Activated CD4-positive, alpha-beta T cell treated with anti-CD3 and anti-CD28 coated beads for 36 hours (primary cell): ENCODE measurements around the gene SORBS2. TPM values are rescaled to one million over a fixed set of nuclear protein-coding genes. Genes with fewer than 3 reads are reported as not detected.

Experiments
- ATAC-seq: fragments of 200-7000 bp; cut with Tn5 transposase; one replicate; pipeline ENCODE4 v1.10.0; 2021; ENCODE audit warnings: mild to moderate bottlenecking, moderate library complexity
- CTCF ChIA-PET: fragments of 350-600 bp; sonication (Branson Sonifier 250); formaldehyde crosslinking; loops from one replicate; lab custom pipeline; 2021; ENCODE audit warnings: antibody characterized with exemption; lab: Charles Lee
- POLR2A ChIA-PET: fragments of 350-600 bp; sonication (Branson Sonifier 250); formaldehyde crosslinking; loops from one replicate; lab custom pipeline; 2021; ENCODE audit warnings: antibody characterized with exemption, inconsistent platforms; lab: Charles Lee
- DNase-seq: peaks from one replicate; pipeline ENCODE4 v3.0.0-alpha.2; 2020
- H3K27ac Mint-ChIP-seq: one replicate; pipeline ENCODE4 v1.8.0; 2021; ENCODE audit warnings: mixed read lengths
- H3K27me3 Mint-ChIP-seq: one replicate; pipeline ENCODE4 v1.8.0; 2021; ENCODE audit warnings: mixed read lengths
- H3K36me3 Mint-ChIP-seq: one replicate; pipeline ENCODE4 v1.8.0; 2021; ENCODE audit warnings: low read depth, mixed read lengths
- H3K4me1 Mint-ChIP-seq: one replicate; pipeline ENCODE4 v1.8.0; 2021; ENCODE audit warnings: mixed read lengths
- H3K4me3 Mint-ChIP-seq: one replicate; pipeline ENCODE4 v1.8.0; 2021; ENCODE audit warnings: mild to moderate bottlenecking, moderate library complexity, mixed read lengths
- H3K9me3 Mint-ChIP-seq: one replicate; pipeline ENCODE4 v1.8.0; 2021; ENCODE audit warnings: low read depth, mixed read lengths
- intact Hi-C, 2 experiments: fragments of 100-400 bp; cut with DNase I in 1 of 2; cut with micrococcal nuclease in 1 of 2; formaldehyde crosslinking; loops; one replicate each; pipeline versions ENCODE4 v1.14.2 to v1.15.1; 2022 to 2024; cut with DNase I, micrococcal nuclease
- total RNA-seq, 2 experiments: library from RNA; stranded (reverse); gene quantifications; one replicate each; pipeline ENCODE4 v1.2.3, GENCODE V29; 2021

Gene SORBS2
- total RNA-seq, 2 experiments from 2014 or later = not detected

GRCh38 chr4:185552254-185552653, 259.7 kb downstream of the SORBS2 start:
- H3K4me1 Mint-ChIP-seq = no peaks in the 10 kb centered on the region
- POLR2A ChIA-PET = no interaction called here
- no peak overlapping the region for H3K4me3 Mint-ChIP-seq
- no peaks in the 10 kb centered on the region for H3K36me3 Mint-ChIP-seq
- CTCF ChIA-PET = no interaction called here
- no peaks in the 10 kb centered on the region for H3K9me3 Mint-ChIP-seq
- ATAC-seq = no peak
- DNase-seq = no peak
- intact Hi-C loops = no loop called here
- no peak overlapping the region for H3K27ac Mint-ChIP-seq
- peaks cover 15% of the 10 kb centered on the region for H3K27me3 Mint-ChIP-seq

GRCh38 chr4:185550933-185551332, 261.1 kb downstream of the SORBS2 start:
- Mint-ChIP-seq H3K27ac (no peak overlapping the region), H3K36me3 (no peaks in the 10 kb centered on the region), H3K27me3 (peaks cover 8% of the 10 kb centered on the region), H3K4me3 (no peak overlapping the region), H3K4me1 (no peaks in the 10 kb centered on the region), H3K9me3 (no peaks in the 10 kb centered on the region)
- ChIA-PET CTCF (interaction anchor here (0.6 kb wide), 1 partner anchor 29 kb away, joined by 4 read pairs; no protein-coding TSS in a partner anchor), POLR2A (no interaction called here)
- DNase-seq = no peak
- ATAC-seq = no peak
- intact Hi-C loops = no loop called here

- intact Hi-C loops = no loop called here
- no peaks in the 10 kb centered on the region for H3K9me3 Mint-ChIP-seq
- DNase-seq = no peak
- H3K27me3 Mint-ChIP-seq = peaks cover 3% of the 10 kb centered on the region
- H3K4me3 Mint-ChIP-seq = no peak overlapping the region
- no peak overlapping the region for H3K27ac Mint-ChIP-seq
- CTCF ChIA-PET = interaction anchor here (0.5 kb wide), 1 partner anchor 154 kb away, joined by 3 read pairs; the partner anchor contains the start of gene LRP2BP
- H3K36me3 Mint-ChIP-seq = no peaks in the 10 kb centered on the region
- POLR2A ChIA-PET = no interaction called here
- H3K4me1 Mint-ChIP-seq = no peaks in the 10 kb centered on the region
- no peak for ATAC-seq
Measured at GRCh38 chr4:185549095-185549639, 262.8 kb downstream of the SORBS2 start.

DNA sequence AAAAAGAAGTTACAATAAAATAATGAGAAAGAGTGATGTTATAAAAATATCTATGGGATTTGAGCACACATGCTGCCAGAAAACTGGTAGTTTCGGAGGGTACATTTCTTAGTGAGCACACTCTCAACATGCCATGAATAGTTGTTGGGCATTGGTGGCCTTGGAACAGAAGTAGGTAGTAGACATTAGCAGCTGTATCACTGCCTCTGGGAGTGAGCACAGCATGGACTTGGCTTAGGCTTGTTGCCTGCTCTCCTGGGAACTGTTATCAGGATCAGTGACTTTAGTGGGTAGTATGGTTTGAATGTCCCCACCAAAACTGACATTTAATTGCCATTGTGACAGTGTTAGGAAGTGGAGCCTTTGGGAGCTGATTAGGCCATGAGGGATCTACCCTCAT, 263.4 kb downstream of the SORBS2 start:
- ATAC-seq = no peak
- no peaks in the 10 kb centered on the region for H3K4me1 Mint-ChIP-seq
- H3K9me3 Mint-ChIP-seq = no peaks in the 10 kb centered on the region
- H3K27ac Mint-ChIP-seq = no peak overlapping the region
- intact Hi-C loops = no loop called here
- H3K36me3 Mint-ChIP-seq = no peaks in the 10 kb centered on the region
- ChIA-PET POLR2A (no interaction called here), CTCF (no interaction called here)
- no peak overlapping the region for H3K4me3 Mint-ChIP-seq
- DNase-seq = no peak
- H3K27me3 Mint-ChIP-seq = peaks cover 3% of the 10 kb centered on the region

DNA sequence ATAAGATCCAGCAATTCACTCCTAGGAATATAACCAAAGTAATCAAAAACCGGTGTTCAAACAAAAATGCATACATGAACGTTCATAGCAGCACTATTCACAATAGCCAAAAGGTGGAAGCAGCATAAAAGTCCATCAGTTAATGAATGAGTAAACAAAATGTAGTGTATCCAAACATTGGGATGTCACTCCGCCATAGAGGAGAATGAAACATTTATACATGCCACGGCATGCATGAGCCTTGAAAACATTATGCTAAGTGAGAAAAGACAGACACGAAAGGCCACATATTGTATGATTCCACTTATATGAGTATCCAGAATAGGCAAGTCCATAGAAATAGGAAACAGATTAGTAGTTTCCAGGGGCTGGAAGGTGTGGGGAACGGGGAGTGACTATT, 265.7 kb downstream of the SORBS2 start:
- POLR2A ChIA-PET = no interaction called here
- DNase-seq (no peak), ATAC-seq (no peak)
- intact Hi-C loops = no loop called here
- Mint-ChIP-seq H3K27me3 (peaks cover 11% of the 10 kb centered on the region), H3K4me1 (no peaks in the 10 kb centered on the region), H3K4me3 (no peak overlapping the region), H3K9me3 (no peaks in the 10 kb centered on the region), H3K36me3 (no peaks in the 10 kb centered on the region), H3K27ac (no peak overlapping the region)
- CTCF ChIA-PET = no interaction called here

- ChIA-PET POLR2A (no interaction called here), CTCF (no interaction called here)
- Mint-ChIP-seq H3K9me3 (no peaks in the 10 kb centered on the region), H3K27me3 (peaks cover 10% of the 10 kb centered on the region), H3K27ac (no peak overlapping the region), H3K4me3 (no peak overlapping the region), H3K4me1 (no peaks in the 10 kb centered on the region), H3K36me3 (no peaks in the 10 kb centered on the region)
- intact Hi-C loops = no loop called here
- ATAC-seq (no peak), DNase-seq (no peak)
Measured at GRCh38 chr4:185542626-185543315, 269.2 kb downstream of the SORBS2 start.

DNA sequence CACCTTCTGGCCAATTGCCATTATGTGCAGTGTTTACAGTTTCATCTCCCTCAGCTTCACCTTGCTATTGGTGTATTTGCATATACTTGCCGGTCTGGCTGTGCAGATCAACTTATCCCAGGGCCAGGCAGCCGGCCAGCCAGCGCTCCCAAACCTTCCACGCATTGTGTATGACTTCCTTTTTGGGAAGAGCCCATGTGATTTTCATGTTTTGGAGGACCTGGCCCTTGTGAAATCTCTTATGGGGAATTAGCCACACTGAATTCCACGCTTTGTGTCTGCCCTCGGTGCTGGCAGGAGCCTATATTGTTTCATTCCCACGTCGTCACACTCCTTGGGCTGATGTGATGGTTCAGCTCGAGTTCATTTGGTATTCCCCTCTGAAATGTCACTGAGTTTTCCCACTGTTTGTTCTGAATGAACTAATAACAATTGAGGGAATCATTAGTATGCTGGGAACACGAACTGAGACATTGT, 270.7 kb downstream of the SORBS2 start:
- POLR2A ChIA-PET = no interaction called here
- Mint-ChIP-seq H3K4me3 (no peak overlapping the region), H3K36me3 (no peaks in the 10 kb centered on the region), H3K4me1 (no peaks in the 10 kb centered on the region), H3K27ac (no peak overlapping the region), H3K9me3 (no peaks in the 10 kb centered on the region), H3K27me3 (peaks cover 16% of the 10 kb centered on the region)
- ATAC-seq = no peak
- intact Hi-C loops = no loop called here
- DNase-seq = no peak
- CTCF ChIA-PET = interaction anchor here (1.1 kb wide), 1 partner anchor 56 kb away, joined by 3 read pairs; no protein-coding TSS in a partner anchor

- H3K27me3 Mint-ChIP-seq = peaks cover 20% of the 10 kb centered on the region
Measured at GRCh38 chr4:185540487-185541120, 271.4 kb downstream of the SORBS2 start.

DNA sequence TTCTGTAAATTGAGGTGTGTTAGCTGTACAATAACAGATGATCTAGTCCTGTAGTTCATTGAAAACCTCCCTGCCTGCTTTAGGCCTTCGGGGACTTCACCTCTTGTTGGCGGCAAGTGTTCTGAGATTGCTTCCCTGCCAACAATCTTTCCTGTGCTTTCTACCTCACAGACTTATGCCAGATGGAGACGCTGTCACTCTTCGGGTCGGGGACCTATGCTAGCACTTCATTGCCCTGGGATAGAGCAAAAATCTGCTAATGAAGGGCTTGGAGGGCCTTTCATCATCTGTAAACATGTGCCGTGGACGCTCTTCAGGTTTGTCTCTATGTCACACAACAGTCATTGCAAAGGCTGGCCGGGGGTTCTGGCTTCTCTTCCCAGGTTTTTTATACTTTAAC, 272.0 kb downstream of the SORBS2 start:
- no peak overlapping the region for H3K4me3 Mint-ChIP-seq
- POLR2A ChIA-PET = no interaction called here
- CTCF ChIA-PET = no interaction called here
- H3K36me3 Mint-ChIP-seq = no peaks in the 10 kb centered on the region
- H3K4me1 Mint-ChIP-seq = no peaks in the 10 kb centered on the region
- no peaks in the 10 kb centered on the region for H3K9me3 Mint-ChIP-seq
- no peak overlapping the region for H3K27ac Mint-ChIP-seq
- intact Hi-C loops = no loop called here
- DNase-seq (no peak), ATAC-seq (no peak)
- peaks cover 21% of the 10 kb centered on the region for H3K27me3 Mint-ChIP-seq

More at GRCh38 chr4:185540487-185541120, 271.4 kb downstream of the SORBS2 start:
- DNase-seq (no peak), ATAC-seq (no peak)
- no peak overlapping the region for H3K4me3 Mint-ChIP-seq
- POLR2A ChIA-PET = no interaction called here
- no peaks in the 10 kb centered on the region for H3K36me3 Mint-ChIP-seq
- intact Hi-C loops = no loop called here
- H3K27ac Mint-ChIP-seq = no peak overlapping the region
- H3K9me3 Mint-ChIP-seq = no peaks in the 10 kb centered on the region
- no peaks in the 10 kb centered on the region for H3K4me1 Mint-ChIP-seq
- CTCF ChIA-PET = interaction anchor here (1.1 kb wide), 1 partner anchor 57 kb away, joined by 3 read pairs; no protein-coding TSS in a partner anchor

DNA sequence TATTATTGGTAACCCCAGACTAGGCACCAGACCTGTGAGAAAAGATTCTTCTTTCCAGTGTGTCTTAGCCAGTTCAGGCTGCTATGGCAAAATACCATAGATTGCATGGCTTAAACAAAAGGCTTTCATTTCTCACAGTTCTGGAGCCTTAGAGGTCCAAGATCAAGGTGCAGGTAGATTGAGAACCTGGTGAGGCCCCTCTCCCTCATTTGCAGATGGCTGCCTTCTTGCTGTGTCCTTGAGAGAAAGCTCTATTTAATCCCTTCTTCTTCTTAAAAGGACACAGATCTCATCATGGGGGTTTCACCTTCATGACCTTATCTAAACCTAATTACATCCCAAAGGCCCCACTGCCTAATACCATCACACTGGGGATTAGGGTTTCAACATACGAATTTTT, 273.2 kb downstream of the SORBS2 start:
- Mint-ChIP-seq H3K4me3 (no peak overlapping the region), H3K36me3 (no peaks in the 10 kb centered on the region), H3K9me3 (no peaks in the 10 kb centered on the region), H3K27ac (no peak overlapping the region), H3K27me3 (peaks cover 26% of the 10 kb centered on the region), H3K4me1 (peaks cover 3% of the 10 kb centered on the region)
- ChIA-PET POLR2A (no interaction called here), CTCF (no interaction called here)
- no peak for ATAC-seq
- intact Hi-C loops = no loop called here
- no peak for DNase-seq

- no peak overlapping the region for H3K27ac Mint-ChIP-seq
- H3K4me1 Mint-ChIP-seq = peaks cover 3% of the 10 kb centered on the region
- no peaks in the 10 kb centered on the region for H3K36me3 Mint-ChIP-seq
- no peak for ATAC-seq
- H3K9me3 Mint-ChIP-seq = no peaks in the 10 kb centered on the region
- ChIA-PET CTCF (interaction anchor here (0.6 kb wide), 1 partner anchor 332 kb away, joined by 3 read pairs; no protein-coding TSS in a partner anchor), POLR2A (no interaction called here)
- H3K27me3 Mint-ChIP-seq = peaks cover 29% of the 10 kb centered on the region
- intact Hi-C loops = no loop called here
- DNase-seq = no peak
- no peak overlapping the region for H3K4me3 Mint-ChIP-seq
Measured at GRCh38 chr4:185536411-185536709, 275.6 kb downstream of the SORBS2 start.
